ENCODE measurements around the gene NPLOC4.
A peak's percentile ranks its signal among the peaks of the same experiment; 100 is the strongest.

Gene NPLOC4

DNA sequence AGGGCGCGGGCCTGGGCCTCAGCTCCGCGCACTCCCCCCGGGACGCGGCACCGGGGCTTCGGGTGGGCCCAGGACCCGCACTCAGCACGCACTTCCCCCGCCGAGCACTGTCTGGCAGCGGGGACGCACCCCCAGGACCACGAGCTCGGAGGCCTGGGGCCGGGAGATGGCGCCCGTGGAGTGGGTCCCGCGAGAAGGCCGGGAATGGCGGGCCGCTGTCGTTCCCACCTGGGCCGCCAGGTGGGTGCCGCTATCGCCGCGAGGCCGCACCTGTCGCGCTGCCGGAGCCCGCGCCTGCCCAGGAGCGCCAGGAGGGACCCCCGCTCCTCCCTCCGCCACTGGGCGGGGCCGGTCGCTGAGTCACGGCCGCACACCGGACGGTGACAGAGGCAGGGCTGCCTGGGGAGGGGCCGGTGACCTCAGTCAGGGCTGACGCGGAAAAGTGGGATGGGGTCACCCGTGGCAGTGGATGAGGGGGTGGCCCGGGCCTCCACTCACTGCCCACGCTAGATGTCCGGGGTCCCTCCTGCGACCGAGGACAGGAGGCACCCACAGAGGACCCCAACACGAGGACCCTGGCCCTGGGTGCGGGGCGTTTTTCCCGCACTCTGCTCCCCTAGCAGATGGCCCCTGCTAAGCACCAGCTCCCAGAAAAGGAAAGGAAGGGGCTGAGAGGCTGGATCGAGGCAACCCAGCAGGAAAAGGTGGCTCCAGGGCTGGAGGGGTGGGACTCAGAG lies 117.5 kb downstream of the NPLOC4 start:
- no peak for DNase-seq (ENCODE audit: low read depth in 2 of 2)

DNA sequence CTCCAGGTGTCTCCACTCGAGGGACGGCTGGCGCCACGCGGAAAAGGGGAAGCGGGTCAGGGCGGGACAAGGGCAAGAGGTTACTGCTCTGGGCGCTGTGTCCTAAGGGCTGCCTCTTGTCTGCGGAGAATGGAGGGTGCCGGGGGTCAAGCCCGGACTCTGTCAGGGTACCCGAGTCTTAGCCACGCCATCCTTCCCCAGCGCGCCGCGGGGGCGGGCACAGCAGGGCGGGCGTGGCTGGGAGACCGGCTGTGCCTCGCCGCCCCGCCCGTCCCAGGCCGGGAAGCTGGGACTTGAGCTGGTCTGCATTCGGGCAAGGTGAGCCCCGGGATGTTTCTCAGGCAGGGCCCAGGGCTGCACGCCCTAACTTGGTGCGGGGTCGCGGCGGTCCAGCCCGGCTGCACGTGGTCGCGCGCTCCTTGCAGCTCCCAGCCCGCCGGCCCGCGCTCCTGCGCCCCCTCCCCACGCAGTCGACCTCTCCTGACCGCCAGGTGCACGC lies 118.1 kb downstream of the NPLOC4 start:
- no peak for DNase-seq (ENCODE audit: low read depth in 2 of 2)

GRCh38 chr17:81518113-81518784 lies 118.7 kb downstream of the NPLOC4 start:
- DNase-seq (ENCODE audit: low read depth in 2 of 2), result no peak

DNA sequence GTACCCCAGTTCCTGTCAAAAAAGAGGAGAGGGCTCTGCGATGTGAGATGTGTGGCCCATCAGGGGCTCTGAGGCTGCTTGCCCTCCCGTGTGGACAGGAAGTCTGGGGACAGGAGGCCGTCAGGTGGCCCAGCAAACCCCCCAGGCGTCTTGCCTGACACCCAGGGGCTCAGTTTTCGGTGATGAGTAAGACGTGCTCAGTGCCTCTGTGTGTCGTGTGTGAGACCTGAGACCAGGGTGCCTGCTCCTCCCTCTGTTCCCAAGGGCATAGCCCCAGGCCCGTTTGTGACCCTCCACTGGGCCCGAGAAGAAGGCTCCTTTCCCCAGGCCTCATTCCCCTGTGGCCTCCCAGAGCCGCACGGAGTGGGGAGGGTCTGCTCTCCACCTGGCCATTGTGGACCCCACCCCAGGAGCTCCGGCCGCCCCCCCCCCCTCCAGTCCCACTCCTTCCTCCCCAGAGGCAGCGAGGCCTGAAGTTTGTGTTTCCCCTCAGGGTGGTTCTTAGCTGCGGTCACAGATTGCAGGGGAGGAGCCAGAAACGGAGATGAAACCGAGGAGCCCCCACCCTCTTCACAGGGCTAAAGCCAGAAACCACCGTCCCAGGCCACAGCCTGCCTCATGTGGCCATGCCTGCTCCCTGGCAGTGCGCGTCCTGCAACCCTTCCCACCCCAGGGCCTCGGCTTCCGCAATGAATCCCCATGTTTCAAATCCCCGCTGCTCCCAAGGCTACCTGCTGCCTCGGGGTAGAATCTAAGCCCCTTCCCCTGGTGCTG lies 119.4 kb downstream of the NPLOC4 start:
- DNase-seq (ENCODE audit: low read depth in 2 of 2), result no peak

DNA sequence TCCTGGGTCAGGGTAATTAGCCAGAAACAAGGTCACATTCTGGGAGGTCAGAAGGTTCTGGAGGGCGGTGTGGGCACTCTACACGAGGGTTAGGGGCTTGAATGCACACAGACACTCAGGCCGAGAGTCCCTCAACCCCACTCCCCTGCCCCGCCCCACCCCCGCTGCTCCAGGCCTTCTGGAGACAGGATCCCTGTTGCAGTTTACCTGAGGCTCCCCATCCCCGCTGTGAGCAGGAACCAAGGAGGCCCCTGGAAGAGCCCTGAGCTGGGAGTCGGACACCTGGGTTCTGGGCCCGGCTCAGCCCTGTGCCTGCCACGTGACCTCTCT lies 119.9 kb downstream of the NPLOC4 start:
- DNase-seq (ENCODE audit: low read depth in 2 of 2), result no peak

DNA sequence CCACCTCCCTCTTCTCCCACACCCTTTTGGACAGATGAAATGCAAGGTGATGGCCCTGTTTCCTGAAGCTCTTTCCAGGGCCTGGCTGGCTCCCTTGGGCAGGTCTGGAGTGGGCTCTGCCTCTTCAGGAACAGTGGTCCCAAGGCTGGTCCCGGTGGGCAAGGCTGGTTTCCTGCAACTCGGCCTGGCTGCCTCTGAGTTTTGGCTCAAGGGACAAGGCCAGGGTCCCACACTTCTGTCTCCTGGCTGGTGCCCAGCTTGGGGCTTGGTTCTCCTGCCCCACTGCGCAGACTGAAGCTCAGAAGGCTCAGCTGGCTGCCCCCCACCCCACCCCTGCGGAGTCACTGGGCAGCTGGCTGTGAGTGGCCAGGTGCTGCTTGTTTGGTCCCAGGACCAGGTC lies 120.5 kb downstream of the NPLOC4 start:
- no peak for DNase-seq (ENCODE audit: low read depth in 2 of 2)

- DNase-seq (ENCODE audit: low read depth in 2 of 2), result no peak
Measured at GRCh38 chr17:81515530-81516041, 121.3 kb downstream of the NPLOC4 start.

DNA sequence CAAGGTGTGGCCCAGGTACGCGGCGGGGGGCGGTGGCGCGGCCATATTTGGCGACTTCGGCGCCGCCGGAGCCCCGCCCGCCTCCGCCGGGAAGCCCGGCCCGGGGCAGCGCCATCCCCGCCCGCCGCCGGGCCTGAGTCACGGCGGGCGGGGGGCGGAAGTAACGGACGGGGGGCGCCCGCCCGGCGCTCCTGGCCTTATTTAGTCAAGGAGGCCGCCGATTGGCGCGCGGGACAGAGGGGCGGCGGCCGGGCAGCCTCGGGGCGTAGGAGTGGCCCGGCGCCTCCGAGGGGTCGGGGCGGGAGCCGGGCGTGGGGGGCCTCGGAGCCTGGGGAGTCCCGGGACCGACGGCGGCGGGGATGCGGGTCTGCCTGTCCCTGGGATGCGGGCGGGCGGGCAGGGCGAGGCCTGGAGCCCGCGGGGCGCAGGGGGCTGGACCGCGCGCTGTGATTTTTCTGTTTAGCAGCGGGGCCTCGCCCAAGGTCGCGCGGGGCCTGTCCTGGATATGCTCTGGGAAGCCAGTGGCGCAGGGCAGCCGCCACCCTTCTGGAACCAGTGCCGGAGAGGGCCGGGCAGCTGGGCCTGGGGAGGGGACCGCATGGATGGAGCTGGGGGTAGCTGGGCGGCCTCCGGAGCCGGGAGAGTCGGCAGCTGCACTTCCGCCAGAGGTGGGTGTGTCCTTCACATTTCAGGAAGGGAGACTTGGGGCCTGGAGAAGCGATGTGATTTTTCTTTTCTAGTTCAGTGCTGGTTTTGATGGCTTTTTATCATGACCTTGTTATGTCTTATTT lies 122.0 kb downstream of the NPLOC4 start:
- DNase-seq (ENCODE audit: low read depth in 2 of 2), result peak in 1 of 2 donors; percentile 63

DNA sequence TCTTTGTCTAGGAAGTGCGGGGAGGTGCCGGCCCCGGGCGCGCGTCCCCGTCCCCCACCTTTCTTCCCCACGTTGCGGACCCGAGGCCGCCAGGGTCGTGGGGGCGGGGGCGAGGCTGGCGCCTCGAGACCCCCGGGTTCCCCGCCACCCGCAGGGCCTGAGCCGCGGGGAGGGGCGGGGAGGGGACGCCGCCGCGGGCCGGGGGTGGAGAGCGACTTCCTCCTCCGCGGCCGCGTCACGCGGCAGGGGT lies 122.5 kb downstream of the NPLOC4 start:
- DNase-seq (ENCODE audit: low read depth in 2 of 2), result no peak

DNA sequence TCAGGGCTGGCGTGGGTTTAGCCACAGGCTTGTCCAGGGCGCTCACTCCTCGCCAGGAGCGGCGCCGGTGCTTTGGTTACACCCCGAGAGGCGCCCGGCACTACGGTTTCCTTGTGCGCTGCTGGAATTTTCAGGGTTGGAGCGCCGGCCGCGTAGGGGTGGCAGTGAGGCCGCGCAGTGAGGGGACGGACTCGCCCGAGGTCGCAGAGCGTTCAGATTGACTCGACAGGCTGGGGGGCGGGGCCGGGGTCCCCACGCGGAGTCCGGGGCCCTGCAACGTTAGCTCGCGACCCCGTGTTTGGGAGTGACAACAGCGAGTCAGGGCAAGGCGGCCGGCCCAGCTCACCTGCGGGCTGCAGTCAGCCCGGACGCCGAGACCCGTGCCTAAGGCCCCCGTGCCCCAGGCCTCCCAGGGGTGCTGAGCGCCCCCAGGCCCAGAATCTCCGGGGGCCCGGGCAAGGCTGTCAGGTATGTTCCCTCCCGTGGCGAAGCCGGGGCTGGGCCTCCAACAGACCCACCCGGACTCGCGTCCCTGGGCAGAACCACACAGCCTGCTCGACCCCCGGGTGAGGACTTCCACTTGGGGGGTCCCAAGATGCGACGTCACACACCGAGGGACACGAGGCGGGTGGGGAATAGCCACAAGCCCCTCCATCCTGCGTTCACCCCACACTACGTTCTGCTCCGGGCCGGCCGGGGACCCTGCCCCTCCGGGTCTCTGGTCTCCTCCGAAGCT lies 123.0 kb downstream of the NPLOC4 start:
- DNase-seq (ENCODE audit: low read depth in 2 of 2), result no peak

DNA sequence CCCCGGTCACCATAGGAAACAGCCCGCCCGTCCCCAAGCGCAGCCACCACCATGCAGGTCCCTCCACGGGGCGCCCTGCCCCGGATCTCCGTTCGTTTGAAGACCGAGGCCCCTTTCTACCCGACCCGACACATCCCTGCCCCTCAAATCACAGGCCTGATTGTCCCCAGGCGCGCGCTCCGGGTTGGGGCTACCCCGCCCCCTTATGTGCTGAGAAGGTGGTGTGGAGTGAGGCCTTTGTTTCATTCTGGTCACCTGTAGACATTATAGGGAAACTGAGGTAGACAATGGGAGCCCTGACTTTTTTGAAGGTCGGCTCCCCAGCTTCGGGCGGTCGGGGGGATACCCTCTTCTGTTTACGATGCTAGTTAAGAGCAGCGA lies 123.5 kb downstream of the NPLOC4 start:
- no peak for DNase-seq (ENCODE audit: low read depth in 2 of 2)

GRCh38 chr17:81512562-81513371 lies 124.1 kb downstream of the NPLOC4 start, which contains the start of gene ACTG1:
Gene ACTG1 (minus strand): TSS chr17:81512799. CDS start chr17:81512354, 445 bp downstream.
- DNase-seq (ENCODE audit: low read depth in 2 of 2), result peak; percentile 80 to 87

- DNase-seq (ENCODE audit: low read depth in 2 of 2), result no peak
Measured at GRCh38 chr17:81511804-81512561, 124.9 kb downstream of the NPLOC4 start.

DNA sequence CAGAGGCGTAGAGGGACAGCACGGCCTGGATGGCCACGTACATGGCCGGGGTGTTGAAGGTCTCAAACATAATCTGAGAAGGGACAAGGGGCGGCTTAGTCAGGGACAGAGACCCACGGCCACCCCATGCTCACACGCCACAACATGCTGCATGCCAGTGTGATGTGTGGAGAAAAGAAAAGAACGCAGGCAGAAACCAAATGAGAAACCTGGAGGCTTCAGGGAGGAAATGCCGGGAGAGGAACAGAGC lies 125.4 kb downstream of the NPLOC4 start:
- DNase-seq (ENCODE audit: low read depth in 2 of 2), result no peak

- no peak for DNase-seq (ENCODE audit: low read depth in 2 of 2)
Measured at GRCh38 chr17:81510785-81511553, 125.9 kb downstream of the NPLOC4 start.

- no peak for DNase-seq (ENCODE audit: low read depth in 2 of 2)
Measured at GRCh38 chr17:81509972-81510784, 126.7 kb downstream of the NPLOC4 start.

- DNase-seq (ENCODE audit: low read depth in 2 of 2), result no peak
Measured at GRCh38 chr17:81509207-81509971, 127.5 kb downstream of the NPLOC4 start.
